Neutrophil (primary cell): ENCODE results near the gene RARG.

Experiments used
- H3K27ac ChIP-seq: fragments of 200-600 bp; sonication (generic); 2 replicates; pipeline ENCODE4 v1.5.1; 2016; ENCODE audit warnings: mild to moderate bottlenecking, moderate library complexity
- H3K27me3 ChIP-seq: fragments of 200-600 bp; sonication (generic); 2 replicates; pipeline ENCODE4 v1.6.0; 2016; ENCODE audit warnings: mild to moderate bottlenecking
- H3K36me3 ChIP-seq: fragments of 200-600 bp; sonication (generic); 2 replicates; pipeline ENCODE4 v1.5.1; 2017
- H3K4me1 ChIP-seq, 2 experiments: fragments of 200-600 bp in 1 of 2; sonication (generic) in 1 of 2; 1 replicate in 1 of 2; 2 replicates in 1 of 2; pipeline versions ENCODE4 v1.5.1 to v1.6.1; 2013 to 2016; ENCODE audit warnings: low read depth in 1 of 2, low read length in 1 of 2, mild to moderate bottlenecking in 1 of 2, moderate library complexity in 1 of 2; ENCODE audit not compliant: control insufficient read depth in 1 of 2, insufficient read depth in 1 of 2
- H3K4me3 ChIP-seq, 2 experiments: fragments of 200-600 bp in 1 of 2; sonication (generic) in 1 of 2; 1 replicate in 1 of 2; 2 replicates in 1 of 2; pipeline ENCODE4 v1.5.1; 2013 to 2016; ENCODE audit warnings: low read depth in 1 of 2, low read length in 1 of 2, mild to moderate bottlenecking in 1 of 2, moderate library complexity in 1 of 2
- H3K9me3 ChIP-seq: fragments of 200-600 bp; sonication (generic); 2 replicates; pipeline ENCODE4 v1.5.1; 2016
- CTCF ChIP-seq: fragments of 200-600 bp; sonication (generic); IDR thresholded peaks from 2 replicates; pipeline ENCODE4 v1.5.1; 2016; ENCODE audit warnings: antibody characterized with exemption

The RARG gene

GRCh38 chr12:53231921-53232645 is at the start of gene RARG:
Gene RARG (minus strand): TSS chr12:53232209. CDS start chr12:53227545, 4,664 bp downstream.
- no peak within 1 kb of the TSS for H3K27ac ChIP-seq
- peaks cover 11 to 15% of the 10 kb centered on the region in 2 experiments for H3K4me1 ChIP-seq
- no peaks in the 10 kb centered on the region for H3K36me3 ChIP-seq
- H3K4me3 ChIP-seq: peak within 1 kb of the TSS; percentile 17 to 58
- no peaks in the 10 kb centered on the region for H3K9me3 ChIP-seq
- no peak for TF ChIP-seq CTCF
- H3K27me3 ChIP-seq: peaks cover 88% of the 10 kb centered on the region

- TF ChIP-seq CTCF: no peak
- H3K4me3 ChIP-seq: no peak overlapping the region
- H3K4me1 ChIP-seq: peaks cover 10 to 12% of the 10 kb centered on the region in 2 experiments
- no peaks in the 10 kb centered on the region for H3K9me3 ChIP-seq
- H3K27me3 ChIP-seq: no peaks in the 10 kb centered on the region
- H3K27ac ChIP-seq: no peak overlapping the region
- peaks cover 35% of the 10 kb centered on the region for H3K36me3 ChIP-seq
These were observed 48.0 kb upstream of the RARG start for GRCh38 chr12:53279888-53280498.

GRCh38 chr12:53279283-53279869 is 47.4 kb upstream of the RARG start:
- Histone ChIP-seq H3K27me3 (no peaks in the 10 kb centered on the region), H3K4me1 (peaks cover 8 to 10% of the 10 kb centered on the region in 2 experiments), H3K4me3 (no peak overlapping the region), H3K9me3 (no peaks in the 10 kb centered on the region), H3K36me3 (peaks cover 39% of the 10 kb centered on the region), H3K27ac (no peak overlapping the region)
- no peak for TF ChIP-seq CTCF

GRCh38 chr12:53277981-53278380 is 46.0 kb upstream of the RARG start:
- Histone ChIP-seq H3K4me3 (no peak overlapping the region), H3K27ac (no peak overlapping the region), H3K27me3 (no peaks in the 10 kb centered on the region), H3K36me3 (peaks cover 35% of the 10 kb centered on the region), H3K4me1 (peaks cover 8 to 10% of the 10 kb centered on the region in 2 experiments), H3K9me3 (no peaks in the 10 kb centered on the region)
- TF ChIP-seq CTCF: no peak

GRCh38 chr12:53276511-53276910 is 44.5 kb upstream of the RARG start:
- H3K27me3 ChIP-seq: no peaks in the 10 kb centered on the region
- no peak for TF ChIP-seq CTCF
- peaks cover 20% of the 10 kb centered on the region for H3K36me3 ChIP-seq
- H3K4me3 ChIP-seq: no peak overlapping the region
- peaks cover 8 to 10% of the 10 kb centered on the region in 2 experiments for H3K4me1 ChIP-seq
- H3K9me3 ChIP-seq: no peaks in the 10 kb centered on the region
- H3K27ac ChIP-seq: no peak overlapping the region
